WTC11 (cell line): ENCODE measurements around the gene GET4.

Source experiments
- CTCF ChIP-seq: fragments of 200-600 bp; IDR thresholded peaks from 2 replicates; pipeline ENCODE4 v1.8.0; 2022; ENCODE audit warnings: antibody characterized with exemption
- FOXP4 ChIP-seq: sonication (generic); formaldehyde crosslinking; IDR thresholded peaks from 2 replicates; pipeline ENCODE4 v1.8.0; 2022; ENCODE audit warnings: mild to moderate bottlenecking, missing genetic modification reagents
- KAT7 ChIP-seq: sonication (generic); formaldehyde crosslinking; IDR thresholded peaks from 2 replicates; pipeline ENCODE4 v1.8.1; 2023; ENCODE audit warnings: missing genetic modification reagents, mild to moderate bottlenecking, borderline replicate concordance

- TF ChIP-seq CTCF (no peak), FOXP4 (CRISPR knock-in tag) (no peak), KAT7 (CRISPR knock-in tag) (no peak)
Measured at GRCh38 chr7:926061-927030, 50.0 kb downstream of the GET4 start.
